Activated CD8-positive, alpha-beta T cell treated with anti-CD3 and anti-CD28 coated beads for 36 hours (primary cell): ENCODE measurements around the gene LRP1B. TPM values are rescaled to one million over a fixed set of nuclear protein-coding genes. Genes with fewer than 3 reads are reported as not detected.

Experiments
- ATAC-seq: fragments of 200-7000 bp; cut with Tn5 transposase; one replicate; pipeline ENCODE4 v1.10.0; 2021; ENCODE audit warnings: mild to moderate bottlenecking, moderate library complexity
- CTCF ChIA-PET: fragments of 350-600 bp; sonication (Branson Sonifier 250); formaldehyde crosslinking; loops from one replicate; lab custom pipeline; 2021; ENCODE audit warnings: antibody characterized with exemption; lab: Charles Lee
- POLR2A ChIA-PET: fragments of 350-600 bp; sonication (Branson Sonifier 250); formaldehyde crosslinking; loops from one replicate; lab custom pipeline; 2021; ENCODE audit warnings: antibody characterized with exemption; lab: Charles Lee
- DNase-seq: peaks from one replicate; pipeline ENCODE4 v3.0.0-alpha.2; 2020
- H3K27ac Mint-ChIP-seq: one replicate; pipeline ENCODE4 v1.8.0; 2021; ENCODE audit warnings: mild to moderate bottlenecking, mixed read lengths
- H3K27me3 Mint-ChIP-seq: one replicate; pipeline ENCODE4 v1.8.0; 2021; ENCODE audit warnings: mixed read lengths
- H3K36me3 Mint-ChIP-seq: one replicate; pipeline ENCODE4 v1.8.0; 2021; ENCODE audit warnings: low read depth, mixed read lengths
- H3K4me1 Mint-ChIP-seq: one replicate; pipeline ENCODE4 v1.8.0; 2021; ENCODE audit warnings: low read depth, mixed read lengths
- H3K4me3 Mint-ChIP-seq: one replicate; pipeline ENCODE4 v1.8.0; 2021; ENCODE audit warnings: mild to moderate bottlenecking, moderate library complexity, mixed read lengths
- H3K9me3 Mint-ChIP-seq: one replicate; pipeline ENCODE4 v1.8.0; 2021; ENCODE audit warnings: mixed read lengths
- intact Hi-C: fragments of 100-400 bp; cut with micrococcal nuclease; formaldehyde crosslinking; loops from one replicate; pipeline ENCODE4 v1.10.0; 2022
- total RNA-seq, 2 experiments: library from RNA; stranded (reverse); gene quantifications; one replicate each; pipeline ENCODE4 v1.2.3, GENCODE V29; 2021
- TF ChIP-seq, protein P1 (sequence below): fragments of 200-600 bp; IDR thresholded peaks from one replicate; pipeline ENCODE4 v1.8.0; 2022; ENCODE audit warnings: antibody characterized with exemption, mild to moderate bottlenecking

LRP1B gene
- total RNA-seq, 2 experiments from 2014 or later: not detected

GRCh38 chr2:141501752-141502151 is 629.1 kb downstream of the LRP1B start:
- no peaks in the 10 kb centered on the region for H3K36me3 Mint-ChIP-seq
- ATAC-seq (no peak), DNase-seq (no peak)
- ChIA-PET CTCF (interaction anchor here (1.0 kb wide), 1 partner anchor 8 kb away, joined by 3 read pairs; no protein-coding TSS in a partner anchor), POLR2A (no interaction called here)
- no peaks in the 10 kb centered on the region for H3K4me1 Mint-ChIP-seq
- H3K4me3 Mint-ChIP-seq: no peak overlapping the region
- intact Hi-C loops: no loop called here
- no peaks in the 10 kb centered on the region for H3K27me3 Mint-ChIP-seq
- peaks cover 1% of the 10 kb centered on the region for H3K9me3 Mint-ChIP-seq
- TF ChIP-seq, protein P1, sequence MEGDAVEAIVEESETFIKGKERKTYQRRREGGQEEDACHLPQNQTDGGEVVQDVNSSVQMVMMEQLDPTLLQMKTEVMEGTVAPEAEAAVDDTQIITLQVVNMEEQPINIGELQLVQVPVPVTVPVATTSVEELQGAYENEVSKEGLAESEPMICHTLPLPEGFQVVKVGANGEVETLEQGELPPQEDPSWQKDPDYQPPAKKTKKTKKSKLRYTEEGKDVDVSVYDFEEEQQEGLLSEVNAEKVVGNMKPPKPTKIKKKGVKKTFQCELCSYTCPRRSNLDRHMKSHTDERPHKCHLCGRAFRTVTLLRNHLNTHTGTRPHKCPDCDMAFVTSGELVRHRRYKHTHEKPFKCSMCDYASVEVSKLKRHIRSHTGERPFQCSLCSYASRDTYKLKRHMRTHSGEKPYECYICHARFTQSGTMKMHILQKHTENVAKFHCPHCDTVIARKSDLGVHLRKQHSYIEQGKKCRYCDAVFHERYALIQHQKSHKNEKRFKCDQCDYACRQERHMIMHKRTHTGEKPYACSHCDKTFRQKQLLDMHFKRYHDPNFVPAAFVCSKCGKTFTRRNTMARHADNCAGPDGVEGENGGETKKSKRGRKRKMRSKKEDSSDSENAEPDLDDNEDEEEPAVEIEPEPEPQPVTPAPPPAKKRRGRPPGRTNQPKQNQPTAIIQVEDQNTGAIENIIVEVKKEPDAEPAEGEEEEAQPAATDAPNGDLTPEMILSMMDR: no peak
- no peak overlapping the region for H3K27ac Mint-ChIP-seq

GRCh38 chr2:141499123-141499522 is 631.7 kb downstream of the LRP1B start:
- no peak overlapping the region for H3K4me3 Mint-ChIP-seq
- H3K27ac Mint-ChIP-seq: no peak overlapping the region
- no peaks in the 10 kb centered on the region for H3K4me1 Mint-ChIP-seq
- H3K36me3 Mint-ChIP-seq: no peaks in the 10 kb centered on the region
- POLR2A ChIA-PET: no interaction called here
- DNase-seq (no peak), ATAC-seq (no peak)
- no peaks in the 10 kb centered on the region for H3K27me3 Mint-ChIP-seq
- TF ChIP-seq, protein P1: no peak
- CTCF ChIA-PET: no interaction called here
- intact Hi-C loops: no loop called here
- H3K9me3 Mint-ChIP-seq: peaks cover 1% of the 10 kb centered on the region

DNA sequence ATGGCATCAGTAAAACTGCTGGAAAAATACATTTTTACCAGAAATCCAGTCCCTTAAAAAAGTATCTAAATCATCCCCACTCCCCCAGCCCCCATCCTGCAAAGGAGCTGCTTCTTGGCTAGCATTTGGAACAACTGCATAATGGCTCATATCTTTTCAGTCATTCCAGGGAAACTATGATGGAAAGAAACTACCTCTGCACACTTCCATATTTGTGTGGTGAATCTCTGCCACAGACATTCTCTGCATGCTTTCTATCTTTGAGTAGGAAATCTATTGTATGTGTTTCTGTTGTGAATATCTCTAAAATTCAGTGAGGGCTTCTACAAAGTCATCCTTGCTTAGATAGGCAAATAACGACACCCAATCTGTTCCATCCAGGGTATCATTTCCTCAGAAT is 632.3 kb downstream of the LRP1B start:
- peaks cover 1% of the 10 kb centered on the region for H3K9me3 Mint-ChIP-seq

DNA sequence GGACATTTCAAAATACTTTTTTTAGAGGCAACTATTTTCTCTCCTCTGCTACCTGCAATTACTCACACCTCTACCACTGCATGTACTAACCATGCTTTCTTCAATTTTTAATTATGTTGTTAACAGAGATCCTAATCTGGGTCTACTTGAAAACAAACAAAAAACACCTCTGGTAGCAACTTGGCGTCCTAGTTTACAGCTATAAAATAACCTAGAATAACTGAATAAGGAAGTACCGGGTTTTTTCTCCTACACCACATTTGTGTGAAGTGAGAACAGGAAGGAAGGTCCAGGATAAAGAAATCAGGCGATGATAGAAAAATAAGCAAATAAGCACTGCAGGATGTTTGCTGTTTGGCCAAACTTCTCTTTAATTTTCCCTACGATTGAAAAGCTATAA is 633.5 kb downstream of the LRP1B start:
- Mint-ChIP-seq H3K27me3 (no peaks in the 10 kb centered on the region), H3K9me3 (peaks cover 3% of the 10 kb centered on the region), H3K36me3 (no peaks in the 10 kb centered on the region), H3K4me3 (no peak overlapping the region), H3K27ac (no peak overlapping the region), H3K4me1 (no peaks in the 10 kb centered on the region)
- intact Hi-C loops: no loop called here
- ChIA-PET POLR2A (no interaction called here), CTCF (no interaction called here)
- DNase-seq: no peak
- TF ChIP-seq, protein P1: no peak
- ATAC-seq: no peak

More for the DNA sequence above, 632.3 kb downstream of the LRP1B start:
- Mint-ChIP-seq H3K27me3 (no peaks in the 10 kb centered on the region), H3K4me1 (no peaks in the 10 kb centered on the region), H3K27ac (no peak overlapping the region), H3K36me3 (no peaks in the 10 kb centered on the region), H3K4me3 (no peak overlapping the region)
- CTCF ChIA-PET: no interaction called here
- POLR2A ChIA-PET: no interaction called here
- no peak for ATAC-seq
- TF ChIP-seq, protein P1: no peak
- intact Hi-C loops: no loop called here
- DNase-seq: no peak

DNA sequence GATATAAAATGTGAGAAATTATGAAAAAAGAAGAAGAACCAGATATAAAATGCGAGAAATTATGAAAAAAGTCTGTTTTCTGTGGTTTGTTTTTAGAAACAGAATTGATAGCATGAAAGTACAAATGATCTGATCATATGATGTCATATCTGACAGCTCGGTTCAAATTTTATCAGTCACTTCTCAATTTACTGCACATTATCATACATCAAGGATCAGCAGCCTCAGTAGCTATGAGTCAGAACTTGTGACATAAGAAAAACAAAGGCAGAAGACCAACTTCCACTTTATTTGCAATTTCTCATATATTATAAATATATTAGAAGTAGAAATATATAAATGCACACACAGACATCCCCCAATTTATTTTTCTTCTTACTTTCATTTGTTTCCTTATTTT is 634.0 kb downstream of the LRP1B start:
- H3K27ac Mint-ChIP-seq: no peak overlapping the region
- no peaks in the 10 kb centered on the region for H3K27me3 Mint-ChIP-seq
- H3K9me3 Mint-ChIP-seq: peaks cover 3% of the 10 kb centered on the region
- CTCF ChIA-PET: no interaction called here
- intact Hi-C loops: no loop called here
- H3K4me3 Mint-ChIP-seq: no peak overlapping the region
- POLR2A ChIA-PET: no interaction called here
- no peak for ATAC-seq
- H3K36me3 Mint-ChIP-seq: no peaks in the 10 kb centered on the region
- TF ChIP-seq, protein P1: no peak
- H3K4me1 Mint-ChIP-seq: no peaks in the 10 kb centered on the region
- DNase-seq: no peak
